Colonic mucosa (tissue), 4 donors: ENCODE results near the gene SUGCT. TPM values are rescaled to one million over a fixed set of nuclear protein-coding genes. Genes with fewer than 3 reads are reported as not detected.

Experiments used
- DNase-seq: peaks from one replicate; pipeline ENCODE4 v3.0.0-alpha.2; 2020
- H3K27ac ChIP-seq: fragments of 200-600 bp; one replicate; pipeline ENCODE4 v1.8.0; 2021
- H3K27me3 ChIP-seq: fragments of 200-600 bp; one replicate; pipeline ENCODE4 v1.8.0; 2021
- H3K36me3 ChIP-seq: fragments of 200-600 bp; one replicate; pipeline ENCODE4 v1.8.0; 2021
- H3K4me1 ChIP-seq: fragments of 200-600 bp; one replicate; pipeline ENCODE4 v1.8.0; 2021; ENCODE audit warnings: mild to moderate bottlenecking
- H3K4me3 ChIP-seq: fragments of 200-600 bp; one replicate; pipeline ENCODE4 v1.8.0; 2021
- H3K9ac ChIP-seq, 2 donors: one replicate each; pipeline ENCODE4 v1.7.0; 2013; ENCODE audit warnings: control low read depth in 2 of 2, low read depth in 2 of 2, low read length in 2 of 2
- H3K9me3 ChIP-seq: fragments of 200-600 bp; one replicate; pipeline ENCODE4 v1.8.0; 2021
- intact Hi-C: fragments of 100-400 bp; cut with DNase I; formaldehyde crosslinking; loops from one replicate; pipeline ENCODE4 v1.14.1; 2022
- total RNA-seq, 2 donors: library from RNA; stranded (reverse); fragmentation: NEBNext Ultra II Directional in 1 of 2; extraction: Animal tissue kit (Norgen Biotek cat#: 25700) in 1 of 2; gene quantifications; one replicate each; pipeline ENCODE4 v1.2.1, GENCODE V29; 2021
- TF ChIP-seq, protein P1 (sequence below): fragments of 200-600 bp; IDR thresholded peaks from one replicate; pipeline ENCODE4 v1.8.0; 2022; ENCODE audit warnings: antibody characterized with exemption, mild to moderate bottlenecking
- donor health status: healthy.
- donor health status: DM: no; HTN: no; CAD: no.
- donor health status: DM: no; HTN: no; CAD: no.

Gene SUGCT
- total RNA-seq, 2 donors from 2014 or later: 3.6 to 15.1 TPM

DNA sequence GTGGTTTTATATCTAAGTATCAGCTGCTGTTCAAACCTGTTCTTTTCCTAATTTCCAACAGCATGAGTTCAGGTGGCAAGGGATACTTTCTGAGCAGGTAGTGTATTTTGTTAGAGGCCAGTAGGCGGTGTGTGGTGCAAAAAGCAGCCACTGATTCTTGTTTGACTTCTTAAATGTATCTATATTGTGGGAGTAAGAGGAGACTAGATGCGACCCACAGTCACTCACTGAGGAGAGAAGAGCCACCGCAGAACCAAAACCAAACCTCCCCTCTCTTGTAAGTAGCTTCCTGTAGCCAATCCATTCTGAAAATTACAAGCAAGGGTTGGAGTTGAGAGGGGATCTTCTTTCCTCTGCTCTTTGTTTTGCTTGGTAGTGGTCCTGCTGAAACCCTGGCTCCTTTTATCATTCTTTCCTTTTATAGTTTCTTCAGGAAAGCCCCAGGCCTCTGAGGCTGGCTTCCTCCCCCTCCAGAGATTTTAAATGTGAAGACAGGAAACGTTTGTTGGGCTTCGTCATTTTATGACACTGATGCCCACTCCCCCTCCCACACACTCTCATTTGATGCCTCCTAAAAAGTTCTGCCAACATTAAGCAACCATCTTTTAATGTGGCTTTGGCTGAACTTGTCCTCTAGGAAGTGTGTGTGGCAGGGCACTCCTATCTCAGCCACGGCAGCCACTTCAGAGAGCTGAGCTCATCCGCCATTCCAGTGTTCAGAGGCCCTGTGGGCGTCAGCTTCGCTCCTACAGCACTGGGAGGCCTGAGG lies 566.0 kb downstream of the SUGCT start:
- DNase-seq: no peak
- Histone ChIP-seq H3K9ac (no peak overlapping the region), H3K9me3 (no peaks in the 10 kb centered on the region), H3K27ac (no peak overlapping the region), H3K36me3 (no peaks in the 10 kb centered on the region), H3K27me3 (no peaks in the 10 kb centered on the region), H3K4me1 (no peaks in the 10 kb centered on the region), H3K4me3 (no peak overlapping the region)
- TF ChIP-seq, protein P1, sequence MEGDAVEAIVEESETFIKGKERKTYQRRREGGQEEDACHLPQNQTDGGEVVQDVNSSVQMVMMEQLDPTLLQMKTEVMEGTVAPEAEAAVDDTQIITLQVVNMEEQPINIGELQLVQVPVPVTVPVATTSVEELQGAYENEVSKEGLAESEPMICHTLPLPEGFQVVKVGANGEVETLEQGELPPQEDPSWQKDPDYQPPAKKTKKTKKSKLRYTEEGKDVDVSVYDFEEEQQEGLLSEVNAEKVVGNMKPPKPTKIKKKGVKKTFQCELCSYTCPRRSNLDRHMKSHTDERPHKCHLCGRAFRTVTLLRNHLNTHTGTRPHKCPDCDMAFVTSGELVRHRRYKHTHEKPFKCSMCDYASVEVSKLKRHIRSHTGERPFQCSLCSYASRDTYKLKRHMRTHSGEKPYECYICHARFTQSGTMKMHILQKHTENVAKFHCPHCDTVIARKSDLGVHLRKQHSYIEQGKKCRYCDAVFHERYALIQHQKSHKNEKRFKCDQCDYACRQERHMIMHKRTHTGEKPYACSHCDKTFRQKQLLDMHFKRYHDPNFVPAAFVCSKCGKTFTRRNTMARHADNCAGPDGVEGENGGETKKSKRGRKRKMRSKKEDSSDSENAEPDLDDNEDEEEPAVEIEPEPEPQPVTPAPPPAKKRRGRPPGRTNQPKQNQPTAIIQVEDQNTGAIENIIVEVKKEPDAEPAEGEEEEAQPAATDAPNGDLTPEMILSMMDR: no peak
- intact Hi-C loops: no loop called here

DNA sequence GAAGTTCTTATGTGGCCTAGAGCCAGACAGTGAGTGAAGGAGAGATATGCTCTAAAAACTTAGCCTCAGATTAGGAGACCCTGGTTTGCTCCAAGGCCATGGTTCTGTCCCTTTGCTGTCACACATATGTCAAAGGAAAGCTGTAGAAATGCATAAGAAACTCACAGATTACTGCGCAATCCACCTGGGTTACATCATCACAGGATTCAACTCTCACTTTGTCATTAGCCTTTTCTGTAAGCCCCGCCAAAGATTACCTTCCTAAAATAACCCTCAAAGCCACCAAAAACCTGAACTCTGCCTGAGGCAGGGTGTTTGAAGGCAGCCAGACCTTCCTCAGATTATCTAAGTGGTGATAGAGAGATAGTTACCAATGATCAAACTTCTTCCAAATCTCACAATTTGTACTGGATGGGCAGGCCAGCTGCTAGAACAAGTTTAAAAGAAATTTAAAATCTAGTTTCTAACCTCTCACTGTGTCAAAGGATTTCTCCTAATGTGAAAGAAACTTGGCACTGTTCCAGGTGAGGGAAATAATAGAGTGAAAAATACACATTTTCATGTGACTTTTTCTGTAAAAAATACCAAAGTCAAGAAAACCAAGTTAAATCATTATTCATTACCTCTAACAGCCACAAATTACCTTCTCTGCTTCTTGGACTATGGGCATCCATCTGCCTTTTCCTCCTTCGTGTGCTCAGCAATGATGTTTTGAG lies 567.2 kb downstream of the SUGCT start:
- no peaks in the 10 kb centered on the region for H3K27me3 ChIP-seq
- intact Hi-C loops: no loop called here
- DNase-seq: no peak
- no peak overlapping the region for H3K4me3 ChIP-seq
- TF ChIP-seq, protein P1: no peak
- H3K27ac ChIP-seq: no peak overlapping the region
- no peak overlapping the region for H3K9ac ChIP-seq
- H3K36me3 ChIP-seq: no peaks in the 10 kb centered on the region
- no peaks in the 10 kb centered on the region for H3K4me1 ChIP-seq
- no peaks in the 10 kb centered on the region for H3K9me3 ChIP-seq

DNA sequence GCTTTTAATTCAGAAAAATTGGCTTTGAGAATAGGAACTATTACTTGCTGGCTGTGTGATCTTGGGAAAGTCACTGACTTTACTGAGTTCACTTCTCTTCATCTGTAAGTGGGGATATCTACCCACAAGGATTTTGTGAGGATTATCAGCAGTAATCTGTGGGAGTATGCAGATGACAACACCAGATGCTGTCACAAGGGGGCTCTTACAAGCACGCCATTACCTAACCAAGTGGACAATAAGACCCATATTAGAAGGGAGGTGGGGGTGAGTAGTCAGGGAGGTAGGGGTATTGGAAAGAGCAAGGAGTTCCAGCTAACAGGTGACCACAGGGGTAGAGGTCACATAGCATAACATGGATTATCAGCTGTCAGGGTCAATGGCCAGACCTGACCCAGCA lies 569.4 kb downstream of the SUGCT start:
- H3K4me3 ChIP-seq: no peak overlapping the region
- TF ChIP-seq, protein P1: no peak
- H3K9ac ChIP-seq: no peak overlapping the region
- no peak for DNase-seq
- H3K4me1 ChIP-seq: no peaks in the 10 kb centered on the region
- H3K27me3 ChIP-seq: no peaks in the 10 kb centered on the region
- no peaks in the 10 kb centered on the region for H3K36me3 ChIP-seq
- intact Hi-C loops: no loop called here
- H3K9me3 ChIP-seq: no peaks in the 10 kb centered on the region
- H3K27ac ChIP-seq: no peak overlapping the region

DNA sequence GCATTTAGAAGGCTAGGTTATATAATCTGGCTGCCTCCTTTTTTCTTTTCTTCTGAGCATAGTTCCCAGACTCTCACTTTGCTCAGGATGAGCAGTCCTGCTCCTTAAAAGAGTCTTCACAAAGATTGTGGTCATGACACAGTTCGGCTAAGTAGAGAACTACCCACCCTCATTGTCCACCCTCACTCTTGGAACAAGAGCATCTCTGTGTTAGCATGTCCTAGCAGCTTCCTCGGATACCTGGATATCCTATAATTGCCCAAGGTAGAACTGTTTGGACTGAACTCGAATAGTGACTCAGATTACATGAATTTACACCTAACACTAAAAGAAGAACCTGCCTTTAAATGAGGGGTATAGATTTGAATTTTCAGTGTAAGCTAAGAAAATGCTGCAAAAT lies 572.0 kb downstream of the SUGCT start:
- no peak overlapping the region for H3K4me3 ChIP-seq
- H3K9me3 ChIP-seq: no peaks in the 10 kb centered on the region
- TF ChIP-seq, protein P1: no peak
- no peak overlapping the region for H3K27ac ChIP-seq
- no peaks in the 10 kb centered on the region for H3K4me1 ChIP-seq
- no peaks in the 10 kb centered on the region for H3K36me3 ChIP-seq
- no peak overlapping the region for H3K9ac ChIP-seq
- DNase-seq: no peak
- intact Hi-C loops: no loop called here
- no peaks in the 10 kb centered on the region for H3K27me3 ChIP-seq

DNA sequence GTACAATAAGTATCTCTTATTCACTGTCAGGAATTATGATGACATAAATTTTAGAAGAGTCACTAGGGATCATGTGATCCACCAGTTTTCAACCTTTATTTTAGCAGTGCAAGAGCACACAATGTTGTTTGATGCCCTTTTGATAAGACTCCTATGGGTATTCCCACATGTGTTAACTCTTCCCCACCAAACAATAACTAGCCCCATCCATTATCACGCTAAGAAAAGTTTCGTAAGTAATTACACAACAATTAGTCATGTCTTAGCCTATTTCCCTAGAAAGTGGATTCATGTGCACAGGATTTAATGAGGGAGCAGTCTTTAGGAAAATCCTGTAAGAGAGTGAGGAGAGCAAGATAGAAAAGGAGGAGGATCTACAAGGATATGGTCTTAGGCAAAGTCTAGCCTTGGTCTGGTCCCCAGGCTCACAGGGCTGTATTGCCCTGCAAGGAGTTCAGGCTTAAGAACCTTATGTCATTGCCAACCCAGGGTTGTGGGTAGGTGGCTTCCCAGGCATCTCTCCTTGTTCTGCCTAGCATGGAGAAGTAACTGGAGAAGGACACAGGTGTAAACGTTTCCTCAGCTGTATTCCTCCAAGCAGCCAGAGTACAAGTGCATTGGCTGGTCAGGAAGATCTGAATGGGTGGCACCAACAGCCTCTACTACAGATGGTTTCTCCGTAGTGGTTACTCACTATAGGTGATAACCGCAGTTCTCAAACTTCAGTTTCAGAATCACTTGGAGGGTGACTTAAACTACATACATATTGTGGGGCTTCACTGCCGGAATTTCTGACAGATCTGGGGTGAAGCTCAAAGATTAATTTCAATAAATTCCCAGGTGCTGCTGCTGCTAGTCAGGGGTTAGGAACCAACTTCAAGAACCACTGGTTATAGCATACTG lies 574.5 kb downstream of the SUGCT start:
- Histone ChIP-seq H3K27ac (no peak overlapping the region), H3K4me1 (no peaks in the 10 kb centered on the region), H3K9me3 (no peaks in the 10 kb centered on the region)

More for the DNA sequence above, 574.5 kb downstream of the SUGCT start:
- TF ChIP-seq, protein P1: no peak
- intact Hi-C loops: no loop called here
- DNase-seq: no peak
- H3K9ac ChIP-seq: no peak overlapping the region
- H3K4me3 ChIP-seq: no peak overlapping the region
- H3K27me3 ChIP-seq: no peaks in the 10 kb centered on the region
- no peaks in the 10 kb centered on the region for H3K36me3 ChIP-seq
